AML-193 (cell line): Measurements from ENCODE around the gene PFDN2.
A peak's percentile ranks its signal among the peaks of the same experiment; 100 is the strongest.

Experiments used
- DNase-seq, 2 experiments: peaks; one replicate each; lab custom pipeline; 2025; lab: John Stamatoyannopoulos, UW

Gene PFDN2

GRCh38 chr1:161099090-161099802 lies 18.6 kb downstream of the PFDN2 start:
- DNase-seq: no peak

- no peak for DNase-seq
Measured at GRCh38 chr1:161098210-161099068, 19.4 kb downstream of the PFDN2 start, which contains the start of gene KLHDC9. Gene KLHDC9 (plus strand): TSS chr1:161098361. CDS start chr1:161098536, 175 bp downstream.

- peak; percentile 61 to 66 for DNase-seq
Measured at GRCh38 chr1:161096530-161096929, 21.3 kb downstream of the PFDN2 start.

GRCh38 chr1:161096015-161096414 lies 21.8 kb downstream of the PFDN2 start:
- no peak for DNase-seq

- no peak for DNase-seq
Measured at GRCh38 chr1:161095230-161095629, 22.6 kb downstream of the PFDN2 start.

GRCh38 chr1:161094481-161094880 lies 23.4 kb downstream of the PFDN2 start:
- no peak for DNase-seq

GRCh38 chr1:161092621-161093028 lies 25.2 kb downstream of the PFDN2 start:
- no peak for DNase-seq

GRCh38 chr1:161091796-161092507 lies 25.9 kb downstream of the PFDN2 start:
- DNase-seq: no peak

GRCh38 chr1:161091093-161091492 lies 26.7 kb downstream of the PFDN2 start:
- no peak for DNase-seq

- DNase-seq: no peak
Measured at GRCh38 chr1:161090617-161091016, 27.2 kb downstream of the PFDN2 start.

- no peak for DNase-seq
Measured at GRCh38 chr1:161089938-161090337, 27.9 kb downstream of the PFDN2 start.

GRCh38 chr1:161089251-161089924 lies 28.4 kb downstream of the PFDN2 start, which contains the start of gene NECTIN4:
Gene NECTIN4 (minus strand): TSS chr1:161089558. CDS start chr1:161089296, 262 bp downstream.
- no peak for DNase-seq

GRCh38 chr1:161088587-161089110 lies 29.2 kb downstream of the PFDN2 start:
- DNase-seq: no peak

GRCh38 chr1:161086457-161086856 lies 31.4 kb downstream of the PFDN2 start:
- no peak for DNase-seq

GRCh38 chr1:161085165-161085564 lies 32.7 kb downstream of the PFDN2 start:
- no peak for DNase-seq

GRCh38 chr1:161084597-161084988 lies 33.2 kb downstream of the PFDN2 start:
- DNase-seq: no peak

- no peak for DNase-seq
Measured at GRCh38 chr1:161083748-161084596, 33.9 kb downstream of the PFDN2 start.

GRCh38 chr1:161082996-161083747 lies 34.7 kb downstream of the PFDN2 start:
- peak; percentile 92 for DNase-seq

- DNase-seq: no peak
Measured at GRCh38 chr1:161082483-161082882, 35.4 kb downstream of the PFDN2 start.

GRCh38 chr1:161081519-161081918 lies 36.3 kb downstream of the PFDN2 start:
- DNase-seq: no peak
